H1 (cell line): ENCODE measurements around the gene DFFA. TPM values are rescaled to one million over a fixed set of nuclear protein-coding genes. Genes with fewer than 3 reads are reported as not detected.

Experiments
- CTCF ChIA-PET: fragments of 300-600 bp; sonication (Branson Sonifier 250); formaldehyde crosslinking; loops from one replicate; lab custom pipeline; 2021; ENCODE audit not compliant: partially characterized antibody; lab: Charles Lee
- POLR2A ChIA-PET: fragments of 300-600 bp; sonication (Branson Sonifier 250); formaldehyde crosslinking; loops from one replicate; lab custom pipeline; 2021; ENCODE audit warnings: inconsistent platforms; ENCODE audit not compliant: partially characterized antibody; lab: Charles Lee
- DNase-seq, 2 experiments: peaks; one replicate each; pipeline versions ENCODE4 v3.0.0 to v3.0.0-alpha.2; 2010 to 2022; ENCODE audit warnings: low spot score in 2 of 2, low read depth in 1 of 2, mixed read lengths in 1 of 2
- FAIRE-seq: peaks from 2 replicates; lab custom pipeline; 2011; peaks lifted over from hg19 to GRCh38; lab: Jason Lieb, UNC
- H2AFZ ChIP-seq: 2 replicates; pipeline ENCODE4 v1.8.1; 2012; ENCODE audit warnings: low read length, inconsistent platforms
- H2AK5ac ChIP-seq: 2 replicates; pipeline ENCODE4 v1.6.1; 2013; ENCODE audit warnings: low read depth, low read length
- H2BK120ac ChIP-seq: replicated peaks from 2 replicates; pipeline ENCODE3; 2013; ENCODE audit warnings: low read depth, low read length, inconsistent platforms
- H2BK12ac ChIP-seq: 2 replicates; pipeline ENCODE4 v1.6.1; 2013; ENCODE audit warnings: low read depth, low read length
- H2BK15ac ChIP-seq: 2 replicates; pipeline ENCODE4 v1.6.1; 2013; ENCODE audit warnings: low read length
- H2BK20ac ChIP-seq: 2 replicates; pipeline ENCODE4 v1.6.1; 2013; ENCODE audit warnings: low read length
- H2BK5ac ChIP-seq: 2 replicates; pipeline ENCODE4 v1.6.1; 2013; ENCODE audit warnings: low read depth, low read length
- H3K14ac ChIP-seq: 2 replicates; pipeline ENCODE4 v1.6.1; 2013; ENCODE audit warnings: inconsistent platforms; ENCODE audit not compliant: insufficient read length
- H3K18ac ChIP-seq: 2 replicates; pipeline ENCODE4 v1.6.1; 2013; ENCODE audit warnings: low read length; ENCODE audit errors: extremely low read depth
- H3K23ac ChIP-seq: 2 replicates; pipeline ENCODE4 v1.6.1; 2013; ENCODE audit warnings: inconsistent platforms; ENCODE audit not compliant: insufficient read length
- H3K23me2 ChIP-seq: 2 replicates; pipeline ENCODE4 v1.6.1; 2013; ENCODE audit warnings: low read depth, low read length
- H3K27ac ChIP-seq: 2 replicates; pipeline ENCODE4 v1.6.1; 2011; ENCODE audit warnings: low read depth, low read length, inconsistent platforms
- H3K27me3 ChIP-seq, 4 experiments: replicated peaks in 1 of 4; 1 replicate in 1 of 4; 2 replicates in 3 of 4; pipeline versions ENCODE4 v1.6.1 to v1.8.1; 2011 to 2013; ENCODE audit warnings: low read length in 3 of 4, mild to moderate bottlenecking in 3 of 4, inconsistent platforms in 2 of 4, mixed read lengths in 2 of 4, moderate library complexity in 1 of 4; ENCODE audit not compliant: control insufficient read depth in 3 of 4, insufficient read depth in 3 of 4; ENCODE audit errors: extremely low read depth in 1 of 4
- H3K36me3 ChIP-seq, 4 experiments: 2 replicates each; pipeline versions ENCODE4 v1.6.1 to v1.8.1; 2011 to 2013; ENCODE audit warnings: mild to moderate bottlenecking in 4 of 4, low read length in 3 of 4, moderate library complexity in 2 of 4, control low read depth in 1 of 4, inconsistent platforms in 1 of 4; ENCODE audit not compliant: insufficient read depth in 4 of 4, control insufficient read depth in 2 of 4
- H3K4ac ChIP-seq: replicated peaks from 2 replicates; pipeline ENCODE3; 2013; ENCODE audit warnings: low read length, low read depth, mixed read lengths, inconsistent platforms; ENCODE audit not compliant: insufficient read length
- H3K4me1 ChIP-seq, 4 experiments: replicated peaks in 1 of 4; 1 replicate in 1 of 4; 2 replicates in 3 of 4; pipeline versions ENCODE4 v1.6.1 to v1.8.1; 2011 to 2013; ENCODE audit warnings: low read length in 3 of 4, inconsistent platforms in 2 of 4, mixed read lengths in 1 of 4; ENCODE audit not compliant: insufficient read depth in 4 of 4, control insufficient read depth in 3 of 4
- H3K4me2 ChIP-seq, 2 experiments: 2 replicates each; pipeline versions ENCODE4 v1.6.1 to v1.8.1; 2011 to 2013; ENCODE audit warnings: low read depth in 2 of 2, low read length in 2 of 2, control low read depth in 1 of 2, inconsistent platforms in 1 of 2, mild to moderate bottlenecking in 1 of 2; ENCODE audit not compliant: insufficient read depth in 1 of 2
- H3K4me3 ChIP-seq, 4 experiments: fragments of 200-600, 300-600 bp in 1 of 4; sonication (generic), shearing (Covaris generic), sonication (Bioruptor Twin) in 1 of 4; 2 replicates each; pipeline versions ENCODE4 v1.5.1 to v1.8.1; 2011 to 2016; ENCODE audit warnings: low read length in 4 of 4, low read depth in 3 of 4, control low read depth in 2 of 4, inconsistent platforms in 2 of 4, mild to moderate bottlenecking in 2 of 4, mixed read lengths in 1 of 4, moderate library complexity in 1 of 4; ENCODE audit not compliant: insufficient read depth in 2 of 4; ENCODE audit errors: extremely low read depth in 1 of 4
- H3K56ac ChIP-seq: replicated peaks from 2 replicates; pipeline ENCODE3; 2013; ENCODE audit warnings: low read depth, mild to moderate bottlenecking, mixed read lengths, low read length, inconsistent platforms; ENCODE audit not compliant: insufficient read length
- H3K79me1 ChIP-seq: 2 replicates; pipeline ENCODE4 v1.6.1; 2013; ENCODE audit warnings: low read depth, low read length, control low read depth
- H3K79me2 ChIP-seq, 2 experiments: 2 replicates each; pipeline versions ENCODE4 v1.6.1 to v1.8.1; 2012 to 2013; ENCODE audit warnings: low read length in 2 of 2, mild to moderate bottlenecking in 2 of 2, inconsistent platforms in 1 of 2; ENCODE audit not compliant: insufficient read depth in 2 of 2, control insufficient read depth in 1 of 2
- H3K9ac ChIP-seq, 4 experiments: replicated peaks in 1 of 4; 1 replicate in 1 of 4; 2 replicates in 3 of 4; pipeline versions ENCODE4 v1.6.1 to v1.8.1; 2011 to 2013; ENCODE audit warnings: low read depth in 3 of 4, low read length in 3 of 4, control low read depth in 2 of 4, mild to moderate bottlenecking in 2 of 4, moderate library complexity in 2 of 4, inconsistent platforms in 1 of 4; ENCODE audit errors: extremely low read depth in 1 of 4
- H3K9me3 ChIP-seq, 2 experiments: 2 replicates each; pipeline versions ENCODE4 v1.6.1 to v1.8.1; 2012 to 2013; ENCODE audit warnings: mild to moderate bottlenecking in 2 of 2, moderate library complexity in 2 of 2, control low read depth in 1 of 2, inconsistent platforms in 1 of 2, low read depth in 1 of 2, low read length in 1 of 2, mixed read lengths in 1 of 2; ENCODE audit not compliant: insufficient read depth in 2 of 2
- H4K20me1 ChIP-seq, 2 experiments: replicated peaks in 1 of 2; 2 replicates each; pipeline versions ENCODE3 to v1.8.1; 2011 to 2013; ENCODE audit warnings: inconsistent platforms in 2 of 2, low read length in 2 of 2, mild to moderate bottlenecking in 1 of 2; ENCODE audit not compliant: insufficient read depth in 2 of 2, control insufficient read depth in 1 of 2
- H4K5ac ChIP-seq: 2 replicates; pipeline ENCODE4 v1.6.1; 2013; ENCODE audit warnings: low read length, low read depth, mixed read lengths, inconsistent platforms; ENCODE audit not compliant: insufficient read length
- H4K8ac ChIP-seq: 2 replicates; pipeline ENCODE4 v1.8.0; 2013; ENCODE audit warnings: mild to moderate bottlenecking, moderate library complexity, low read length, inconsistent platforms; ENCODE audit not compliant: insufficient read depth; ENCODE audit errors: extremely low read depth
- H4K91ac ChIP-seq: replicated peaks from 2 replicates; pipeline ENCODE3; 2013; ENCODE audit warnings: low read length, mixed read lengths, inconsistent platforms; ENCODE audit not compliant: insufficient read length
- CREB1 ChIP-seq: IDR thresholded peaks from 2 replicates; pipeline ENCODE4 v1.6.1; 2012; ENCODE audit warnings: inconsistent platforms
- HDAC6 ChIP-seq: IDR thresholded peaks from one replicate; pipeline ENCODE4 v1.7.1; 2012; ENCODE audit warnings: low read depth, mild to moderate bottlenecking, inconsistent platforms, low read length, moderate library complexity
- KDM1A ChIP-seq: fragments of 200-600, 300-600 bp; sonication (generic); IDR thresholded peaks from 2 replicates; pipeline ENCODE4 v1.7.1; 2016; ENCODE audit warnings: mild to moderate bottlenecking, low read length, borderline replicate concordance
- POU5F1 ChIP-seq: IDR thresholded peaks from 2 replicates; pipeline ENCODE4 v1.6.1; 2011; ENCODE audit warnings: low read depth, mild to moderate bottlenecking, low read length, moderate library complexity
- SRF ChIP-seq: IDR thresholded peaks from 2 replicates; pipeline ENCODE4 v1.6.1; 2011; ENCODE audit warnings: mild to moderate bottlenecking, low read depth, low read length, moderate library complexity
- WGBS, 2 experiments: shearing (Covaris generic) in 1 of 2; methylation state at CpG; one replicate each; pipeline versions ENCODE4 v1.1.6 to v1.1.7; 2013 to 2015; ENCODE audit warnings: low lambda C conversion rate in 2 of 2, mixed read lengths in 2 of 2, inconsistent platforms in 1 of 2, low coverage in 1 of 2, missing lambda C conversion rate in 1 of 2; ENCODE audit not compliant: insufficient replicate concordance in 2 of 2, insufficient coverage in 1 of 2, insufficient read length in 1 of 2; ENCODE audit errors: extremely low coverage in 1 of 2, missing lambda C conversion rate in 1 of 2; 5-methylcytosine and 5-hydroxymethylcytosine counted together
- polyA plus RNA-seq, 7 experiments: library from polyadenylated mRNA; depleted of rRNA in 3 of 7; stranded (reverse) in 5 of 7; unstranded in 2 of 7; fragments of >200 nt in 5 of 7; fragments of 200-250 nt in 2 of 7; gene quantifications; 1 replicate in 5 of 7; 2 replicates in 1 of 7; 4 replicates in 1 of 7; pipeline versions ENCODE4 v1.2.1 to v1.2.3, GENCODE V29; 2011 to 2013; ENCODE audit warnings: missing spikeins in 2 of 7, mixed read lengths in 2 of 7
- total RNA-seq: library from RNA; stranded (reverse); fragmentation: NEBNext Ultra II Directional; extraction: Animal tissue kit (Norgen Biotek cat#: 25700); gene quantifications from 2 replicates; pipeline ENCODE4 v1.2.1, GENCODE V29; 2021

The DFFA gene
- total and polyA plus RNA-seq, 2 of the 8 experiments (the other 6 are each of a cell fraction or from before 2014, with no cell fraction given) = 34.3 to 79.9 TPM

- Histone ChIP-seq H2BK5ac (no peak overlapping the region), H3K23me2 (no peaks in the 10 kb centered on the region), H3K4me1 (peaks cover 0 to 6% (median 3%) of the 10 kb centered on the region in 4 experiments; a peak in 4 of 7 replicates), H2BK120ac (no peak overlapping the region), H3K9me3 (no peaks in the 10 kb centered on the region), H2BK15ac (no peak overlapping the region), H3K18ac (no peak overlapping the region), H2BK12ac (no peak overlapping the region), H2AK5ac (no peak overlapping the region), H3K4me3 (no peak overlapping the region), H3K23ac (no peak overlapping the region), H3K79me2 (peaks cover 0 to 24% of the 10 kb centered on the region in 2 experiments; a peak in 1 of 4 replicates), H3K9ac (no peak overlapping the region), H3K79me1 (peaks cover 3% of the 10 kb centered on the region; the same call in 1 of the 2 replicates), H4K5ac (no peak overlapping the region), H4K20me1 (peaks cover 4 to 7% of the 10 kb centered on the region in 2 experiments), H3K56ac (no peak overlapping the region), H3K27ac (no peak overlapping the region), H3K4me2 (no peak overlapping the region), H3K27me3 (no peaks in the 10 kb centered on the region), H3K14ac (no peak overlapping the region), H4K91ac (no peak overlapping the region), H2BK20ac (no peak overlapping the region), H4K8ac (no peak overlapping the region), H2AFZ (no peak overlapping the region), H3K4ac (no peak overlapping the region), H3K36me3 (peaks cover 0 to 4% (median 0%) of the 10 kb centered on the region in 4 experiments; a peak in 1 of 8 replicates)
- CTCF ChIA-PET = interaction anchor here (1.2 to 8.5 kb wide), 4 partner anchors 10 to 66 kb away, joined by 3 to 132 read pairs (median 12); partner anchors contain the start of gene CENPS
- no peak for TF ChIP-seq POU5F1
- no peak for TF ChIP-seq CREB1
- TF ChIP-seq SRF = no peak
- TF ChIP-seq KDM1A = no peak
- TF ChIP-seq HDAC6 = no peak
- FAIRE-seq (no peak), DNase-seq (no peak)
- whole genome bisulfite sequencing, 2 experiments = 91% methylated on average over 8 of the region's 8 CpGs; no CpG with 5 or more reads in 1 of the 2 experiments
- POLR2A ChIA-PET = interaction anchor here (1.3 kb wide), 1 partner anchor 68 kb away, joined by 3 read pairs; the partner anchor contains the start of gene CENPS
These were observed 25.9 kb upstream of the DFFA start for GRCh38 chr1:10498231-10498630.
